ENCODE results near the gene ENTPD1.
A peak's percentile ranks its signal among the peaks of the same experiment; 100 is the strongest.
"Not testable (repeated sequence)": the region's sequence is repeated elsewhere in the genome, so short reads cannot be mapped to it uniquely, and the experiment has no call there.

ENTPD1 gene

DNA sequence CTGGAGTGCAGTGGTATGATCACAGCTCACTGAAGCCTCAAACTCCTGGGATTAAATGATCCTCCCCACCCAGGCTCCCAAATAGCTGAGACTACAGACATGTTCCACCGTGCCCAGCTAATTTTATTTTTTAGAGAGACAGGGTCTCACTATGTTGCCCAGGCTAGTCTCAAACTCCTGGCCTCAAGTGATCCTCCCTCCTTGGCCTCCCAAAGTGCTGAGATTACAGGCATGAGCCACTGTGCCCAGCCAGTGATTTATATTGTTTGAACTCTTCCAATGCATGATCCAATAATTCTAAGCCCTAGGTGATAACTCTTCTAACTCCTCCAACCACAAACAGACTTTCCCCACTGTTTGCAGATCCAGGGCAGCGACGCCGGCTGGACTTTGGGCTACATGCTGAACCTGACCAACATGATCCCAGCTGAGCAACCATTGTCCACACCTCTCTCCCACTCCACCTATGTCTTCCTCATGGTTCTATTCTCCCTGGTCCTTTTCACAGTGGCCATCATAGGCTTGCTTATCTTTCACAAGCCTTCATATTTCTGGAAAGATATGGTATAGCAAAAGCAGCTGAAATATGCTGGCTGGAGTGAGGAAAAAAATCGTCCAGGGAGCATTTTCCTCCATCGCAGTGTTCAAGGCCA is 110.0 kb downstream of the ENTPD1 start:
- no peak for DNase-seq (ENCODE audit: low spot score)

DNA sequence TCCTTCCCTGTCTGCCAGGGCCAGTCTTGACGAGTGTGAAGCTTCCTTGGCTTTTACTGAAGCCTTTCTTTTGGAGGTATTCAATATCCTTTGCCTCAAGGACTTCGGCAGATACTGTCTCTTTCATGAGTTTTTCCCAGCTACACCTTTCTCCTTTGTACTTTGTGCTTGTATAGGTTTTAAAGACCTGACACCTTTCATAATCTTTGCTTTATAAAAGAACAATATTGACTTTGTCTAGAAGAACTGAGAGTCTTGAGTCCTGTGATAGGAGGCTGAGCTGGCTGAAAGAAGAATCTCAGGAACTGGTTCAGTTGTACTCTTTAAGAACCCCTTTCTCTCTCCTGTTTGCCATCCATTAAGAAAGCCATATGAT is 110.5 kb downstream of the ENTPD1 start:
- no peak for DNase-seq (ENCODE audit: low spot score)

DNA sequence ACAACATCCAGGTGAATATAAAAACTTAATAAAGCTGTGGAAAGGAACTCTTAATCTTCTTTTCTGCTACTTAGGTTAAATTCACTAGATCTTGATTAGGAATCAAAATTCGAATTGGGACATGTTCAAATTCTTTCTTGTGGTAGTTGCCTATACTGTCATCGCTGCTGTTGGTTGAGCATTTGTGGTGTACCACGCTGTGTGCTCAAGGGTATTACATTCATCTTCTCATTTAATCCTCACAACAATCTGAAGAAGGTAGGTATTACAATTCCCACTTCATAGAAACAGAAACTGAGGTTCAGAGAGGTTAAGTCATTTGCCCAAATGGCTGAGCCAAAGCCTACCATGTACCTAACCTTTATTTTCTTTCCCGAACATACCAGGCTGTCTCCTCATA is 111.9 kb downstream of the ENTPD1 start:
- no peak for DNase-seq (ENCODE audit: low spot score)

DNA sequence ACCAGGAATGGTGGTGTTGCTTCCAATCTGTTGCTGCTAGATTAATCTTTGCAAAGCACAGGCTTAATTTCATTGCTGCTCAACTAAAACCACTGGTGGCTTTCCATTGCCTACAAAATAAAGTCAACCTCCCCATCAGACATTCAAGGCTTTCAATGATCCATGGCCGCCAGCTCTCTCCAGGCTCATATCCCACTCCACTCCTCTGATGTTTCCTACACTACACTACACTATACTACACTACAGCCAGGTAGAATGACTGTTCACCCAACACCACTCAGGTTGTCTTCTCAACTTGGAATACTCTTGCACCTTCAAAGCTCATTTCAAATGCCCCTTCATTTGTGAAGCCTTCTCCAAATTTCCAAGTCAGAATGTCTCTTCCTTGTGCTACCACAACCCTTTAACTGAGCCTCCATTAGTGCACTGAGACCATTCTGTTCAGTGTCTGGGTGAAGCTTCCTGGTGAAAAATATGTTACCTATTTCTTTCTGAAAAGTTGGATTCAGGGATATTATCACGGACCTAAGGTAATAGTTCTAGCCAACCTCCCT is 116.3 kb downstream of the ENTPD1 start:
- no peak for DNase-seq (ENCODE audit: low spot score)

DNA sequence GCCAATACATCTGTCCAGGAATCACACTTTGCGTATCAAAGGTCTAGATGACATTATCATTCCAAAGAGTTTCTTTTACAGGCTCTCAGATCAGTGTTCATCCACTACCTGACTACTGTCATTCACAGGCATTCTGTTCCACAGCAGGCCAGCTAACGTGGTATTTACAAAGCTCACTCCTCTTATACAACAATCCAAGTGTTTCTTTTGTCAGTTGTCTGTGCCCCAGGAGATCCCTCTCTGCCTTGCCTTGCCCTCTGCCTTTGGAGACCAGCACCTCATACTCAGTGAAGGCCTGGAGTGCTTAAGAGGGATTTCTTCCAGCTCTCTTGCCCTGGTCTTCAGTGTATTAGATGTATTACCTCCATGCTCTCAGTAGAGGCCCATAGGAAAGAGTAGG is 117.2 kb downstream of the ENTPD1 start:
- DNase-seq (ENCODE audit: low spot score): no peak

DNA sequence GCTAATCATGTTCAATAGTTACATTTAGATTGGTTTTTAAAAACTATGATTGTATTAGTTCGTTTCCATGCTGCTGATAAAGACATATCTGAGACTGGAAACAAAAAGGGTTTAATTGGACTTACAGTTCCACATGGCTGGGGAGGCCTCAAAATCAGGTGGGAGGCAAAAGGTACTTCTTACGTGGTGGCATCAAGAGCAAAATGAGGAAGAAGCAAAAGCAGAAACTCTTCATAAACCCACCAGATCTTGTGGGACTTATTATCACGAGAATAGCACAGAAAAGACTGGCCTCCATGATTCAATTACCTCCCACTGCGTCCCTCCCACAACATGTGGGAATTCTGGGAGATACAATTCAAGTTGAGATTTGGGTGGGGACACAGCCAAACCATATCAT is 117.7 kb downstream of the ENTPD1 start:
- DNase-seq (ENCODE audit: low spot score): no peak

DNA sequence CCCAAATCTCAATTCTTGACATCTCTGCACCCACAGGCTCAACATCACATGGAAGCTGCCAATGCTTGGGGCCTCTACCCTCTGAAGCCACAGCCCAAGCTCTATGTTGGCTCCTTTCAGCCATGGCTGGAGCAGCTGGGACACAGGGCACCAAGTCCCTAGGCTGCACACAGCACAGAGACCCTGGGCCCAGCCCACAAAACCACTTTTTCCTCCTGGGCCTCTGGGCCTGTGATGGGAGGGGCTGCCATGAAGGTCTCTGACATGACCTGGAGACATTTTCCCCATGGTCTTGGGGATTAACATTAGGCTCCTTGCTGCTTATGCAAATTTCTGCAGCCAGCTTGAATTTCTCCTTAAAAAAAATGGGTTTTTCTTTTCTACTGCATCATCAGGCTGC is 118.8 kb downstream of the ENTPD1 start:
- DNase-seq (ENCODE audit: low spot score): not testable (repeated sequence)

DNA sequence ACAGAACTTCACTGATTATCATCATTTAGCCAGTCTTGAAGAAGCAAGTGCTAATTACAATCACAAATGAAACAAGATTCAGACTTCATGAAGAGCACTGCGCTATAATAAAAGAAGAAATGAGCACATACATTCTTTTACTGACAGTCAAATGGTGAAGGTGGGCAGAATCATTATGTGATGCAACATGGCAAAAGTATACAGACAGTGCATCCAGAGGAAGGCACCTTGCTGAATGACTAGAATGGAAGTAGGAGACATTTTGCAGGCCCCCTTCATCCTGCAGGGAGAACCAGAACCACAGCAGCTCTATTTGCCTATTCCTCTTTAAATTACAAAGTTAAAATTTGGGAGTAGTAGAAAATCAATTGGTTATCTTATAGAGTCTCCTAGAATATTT is 120.8 kb downstream of the ENTPD1 start:
- DNase-seq (ENCODE audit: low spot score): no peak

DNA sequence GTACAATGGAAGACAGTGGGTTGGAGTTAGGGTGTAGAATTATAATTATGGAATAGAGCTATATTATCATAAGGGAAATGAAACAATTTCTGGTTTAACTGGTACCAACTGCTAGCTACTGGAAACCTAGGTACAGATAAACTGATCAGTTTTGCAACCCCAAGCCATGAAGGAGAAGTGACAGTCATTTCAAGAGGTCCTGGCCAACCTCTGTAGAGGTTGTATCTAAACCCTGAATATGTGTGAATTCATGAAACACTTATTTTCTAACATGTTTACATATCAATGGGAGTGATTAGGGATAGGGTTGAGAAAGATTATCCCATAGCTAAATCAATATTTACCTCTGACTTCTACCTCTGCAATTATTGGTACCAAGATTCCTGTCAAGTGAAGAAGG is 121.9 kb downstream of the ENTPD1 start:
- DNase-seq (ENCODE audit: low spot score): no peak

DNA sequence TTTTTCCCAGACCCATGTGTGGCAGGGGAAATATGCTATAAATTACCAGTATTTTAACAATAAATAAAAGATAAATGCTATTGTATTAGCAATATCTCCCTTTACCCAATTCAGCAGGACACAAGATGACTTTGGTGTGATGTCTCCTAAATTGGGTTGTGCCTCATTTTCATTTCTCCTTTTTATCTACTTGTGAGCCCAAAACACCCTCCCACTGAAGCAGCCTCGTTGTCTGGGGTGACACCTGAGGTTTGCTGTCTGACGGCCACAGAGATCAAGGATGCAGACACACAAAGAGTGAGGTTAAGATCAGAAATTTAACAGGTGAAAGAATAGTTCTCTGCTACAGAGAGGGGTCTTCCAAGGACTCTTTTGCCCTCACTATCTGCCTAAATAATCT is 124.7 kb downstream of the ENTPD1 start:
- no peak for DNase-seq (ENCODE audit: low spot score)

DNA sequence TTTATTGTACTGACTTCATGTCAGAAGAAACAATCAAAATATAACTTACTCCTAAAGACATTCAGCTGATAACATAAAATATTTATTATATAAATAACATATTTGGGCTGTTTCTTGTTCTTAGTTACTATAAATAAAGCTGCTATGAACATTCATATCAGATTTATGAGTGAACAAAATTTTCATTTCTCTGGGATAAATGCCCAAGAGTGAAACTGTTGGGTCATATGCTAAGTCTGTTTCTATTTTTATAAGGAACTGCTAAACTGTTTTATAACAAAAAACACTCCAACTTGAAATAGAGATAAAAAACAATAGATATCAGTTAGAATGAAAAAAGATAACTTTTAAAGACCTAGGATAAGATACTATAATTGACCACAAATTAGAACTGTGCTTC is 125.4 kb downstream of the ENTPD1 start:
- no peak for DNase-seq (ENCODE audit: low spot score)

DNA sequence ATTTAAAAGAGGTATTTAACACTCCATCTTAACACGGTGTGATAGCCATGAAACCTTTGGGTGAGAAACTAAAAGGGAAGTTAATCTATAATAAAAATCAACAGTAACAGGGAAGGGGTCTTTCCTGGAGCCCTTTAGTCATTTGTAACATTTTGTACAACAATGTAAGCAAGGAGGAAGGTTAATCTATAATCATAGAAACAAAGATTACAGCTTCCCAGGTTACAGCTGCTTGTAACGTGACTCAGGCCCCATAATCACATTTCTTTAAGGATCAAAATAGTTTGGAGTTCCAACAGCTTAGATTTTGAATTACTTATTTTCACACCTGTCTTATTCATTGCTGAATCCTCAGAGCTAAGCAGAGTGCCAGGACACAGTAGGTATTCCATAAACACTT is 133.9 kb downstream of the ENTPD1 start:
- no peak for DNase-seq (ENCODE audit: low spot score)

DNA sequence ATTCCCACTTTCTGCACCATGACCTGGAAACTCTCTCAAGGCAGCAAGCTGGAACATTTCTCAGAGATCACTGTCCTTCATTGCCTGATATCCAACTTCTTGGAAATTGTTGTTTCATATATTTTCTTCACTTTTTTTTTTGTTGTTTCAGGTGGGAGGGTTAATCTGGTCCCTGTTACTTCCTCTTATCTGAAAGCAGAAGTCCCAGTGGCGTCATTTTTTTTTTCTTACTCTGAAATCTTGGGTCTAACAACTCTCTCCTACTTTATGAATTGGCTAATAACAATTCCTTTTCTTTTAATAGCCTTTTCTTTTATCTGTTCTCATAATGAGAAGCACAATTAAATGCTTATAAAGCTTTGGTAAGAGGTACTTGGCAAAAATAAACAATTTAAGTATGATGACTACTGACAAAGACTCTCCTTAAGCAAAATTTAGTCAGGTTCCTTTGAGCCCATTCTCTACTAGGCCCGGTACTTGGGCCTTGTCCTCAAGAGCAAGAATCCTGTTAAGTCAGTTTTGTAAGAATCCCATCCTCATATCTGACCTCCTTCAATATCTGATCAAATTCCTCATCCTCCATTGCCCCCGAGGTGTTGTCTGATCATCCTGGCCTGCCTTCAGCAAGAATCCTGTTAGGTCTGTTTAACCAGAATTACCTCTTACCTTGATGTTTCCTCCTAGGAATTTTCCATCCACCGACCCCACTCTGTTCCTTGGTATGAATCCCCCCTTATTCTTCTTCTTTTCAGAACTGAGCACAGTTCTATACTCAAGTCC is 140.3 kb downstream of the ENTPD1 start:
- peak; percentile 28 for DNase-seq (ENCODE audit: low spot score)

DNA sequence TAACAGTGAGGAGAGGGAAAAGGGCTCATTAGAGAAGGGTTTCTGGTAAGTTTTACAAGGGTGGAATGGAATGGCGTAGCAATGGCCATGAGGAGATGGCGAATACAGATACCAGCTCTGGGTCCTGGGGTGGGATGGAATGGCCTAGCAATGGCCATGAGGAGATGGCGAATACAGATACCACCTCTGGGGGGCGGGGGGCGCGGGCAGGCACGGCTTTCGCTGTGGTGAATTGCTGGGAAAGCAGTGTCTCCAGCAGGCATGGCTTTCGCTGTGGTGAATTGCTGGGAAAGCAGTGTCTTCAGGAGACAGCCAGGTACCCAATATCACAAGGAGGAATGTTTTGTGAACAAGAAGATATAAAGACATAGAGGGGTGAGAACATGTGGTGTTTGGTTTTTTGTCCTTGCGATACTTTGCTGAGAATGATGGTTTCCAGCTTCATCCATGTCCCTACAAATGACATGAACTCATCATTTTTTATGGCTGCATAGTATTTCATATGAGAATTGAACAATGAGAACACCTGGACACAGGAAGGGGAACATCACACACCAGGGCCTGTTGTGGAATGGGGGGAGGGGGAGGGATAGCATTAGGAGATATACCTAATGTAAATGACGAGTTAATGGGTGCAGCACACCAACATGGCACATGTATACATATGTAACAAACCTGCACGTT is 150.1 kb downstream of the ENTPD1 start:
- DNase-seq (ENCODE audit: low spot score): not testable (repeated sequence)

DNA sequence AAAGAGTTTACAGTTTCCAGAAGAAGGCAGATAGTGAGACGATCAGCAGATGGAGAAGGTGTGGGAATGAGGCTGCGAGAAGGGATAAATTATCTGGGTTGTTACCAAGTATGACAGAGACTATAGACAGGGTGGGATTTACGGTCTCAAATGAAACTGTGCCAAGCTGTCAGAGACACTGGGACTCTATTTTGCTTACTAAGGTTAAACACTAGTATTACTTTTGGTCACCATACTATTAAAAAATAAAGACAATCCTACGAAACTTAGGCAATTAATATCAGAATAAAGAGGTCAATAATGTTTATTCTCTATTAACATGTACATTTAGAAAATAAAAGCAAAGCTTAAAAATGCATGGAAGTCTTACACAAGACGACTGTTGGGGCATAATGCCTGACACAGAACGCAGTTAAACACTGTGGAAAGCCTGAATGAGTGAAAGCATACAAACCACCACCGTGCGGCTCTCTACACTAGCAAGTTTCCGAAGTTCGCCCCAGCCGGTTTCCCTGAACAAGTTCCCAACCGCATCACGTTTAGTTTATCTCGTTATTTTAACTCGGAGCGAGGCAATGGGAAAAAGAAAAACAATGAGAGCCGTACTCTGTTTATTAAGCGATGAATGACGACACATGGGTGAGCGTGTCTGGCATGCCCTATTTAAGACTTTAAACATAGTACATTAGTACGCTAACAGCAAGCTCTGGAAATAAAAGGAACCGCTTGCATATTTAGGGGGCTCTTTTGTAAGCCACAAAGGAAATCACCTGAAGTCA is 150.9 kb downstream of the ENTPD1 start:
- peak; percentile 36 for DNase-seq (ENCODE audit: low spot score)

DNA sequence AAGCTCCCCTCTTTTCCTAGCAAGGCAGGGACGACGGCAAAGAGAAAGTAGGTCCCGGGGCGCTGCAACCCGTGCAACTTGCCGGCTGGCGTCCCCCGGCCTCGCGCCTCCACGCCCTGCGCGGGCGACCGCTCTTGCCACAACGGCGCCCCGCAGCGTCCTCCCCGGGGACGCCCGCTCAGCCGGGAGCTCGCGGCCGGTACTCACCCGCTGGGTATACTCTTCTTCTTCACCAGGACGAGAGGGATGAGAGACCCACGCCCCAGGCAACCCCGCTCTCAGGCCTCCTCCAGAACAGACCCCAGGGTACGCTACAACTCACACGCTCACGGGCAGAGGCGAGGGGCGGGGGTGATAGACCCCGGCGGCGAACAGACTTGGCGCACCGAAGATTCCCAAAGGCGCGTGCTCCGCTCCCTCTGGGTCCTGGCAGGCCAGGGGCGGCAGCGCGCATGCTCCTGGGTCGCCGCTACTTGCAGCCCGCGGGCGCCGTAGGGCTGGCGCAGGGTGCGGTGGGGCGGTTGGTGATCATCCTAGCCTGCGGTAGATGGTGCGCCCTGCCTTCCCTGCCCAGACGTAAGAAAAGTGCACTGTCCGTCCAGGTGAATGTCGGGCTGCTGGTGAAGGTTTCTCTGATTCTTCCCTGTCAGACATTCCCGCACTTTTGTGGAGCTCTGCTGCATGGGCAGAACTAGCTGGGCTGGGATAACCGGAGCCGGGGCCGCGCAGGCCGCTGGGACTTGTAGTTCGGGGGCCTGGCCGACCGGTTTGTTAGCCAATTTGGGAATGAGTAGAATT is 151.7 kb downstream of the ENTPD1 start, which contains the start of gene CC2D2B:
Gene CC2D2B (plus strand): TSS at position 520 of the 798 bp plus-strand sequence. CDS start 3,349 bp downstream, outside the sequence.
- peak; percentile 22 for DNase-seq (ENCODE audit: low spot score)

DNA sequence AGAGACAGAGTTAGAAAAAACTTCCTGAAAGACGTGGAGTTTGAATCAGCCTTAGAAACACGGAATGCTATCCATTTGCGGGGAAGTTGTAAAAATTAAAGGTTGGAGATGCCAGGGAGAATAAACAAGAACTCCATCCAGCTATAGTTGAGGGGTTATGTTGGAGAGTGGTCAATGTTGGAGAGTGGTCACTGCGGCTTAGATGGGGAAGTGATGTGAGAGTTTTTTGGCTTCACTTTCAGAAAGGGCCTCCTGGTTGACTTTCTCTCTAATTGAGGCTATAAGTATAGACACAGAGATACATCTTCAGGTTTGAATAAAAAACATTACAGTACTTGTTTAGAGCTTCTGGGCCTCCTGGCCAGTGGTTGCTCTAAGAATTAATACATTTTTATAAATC is 152.5 kb downstream of the ENTPD1 start:
- DNase-seq (ENCODE audit: low spot score): no peak

DNA sequence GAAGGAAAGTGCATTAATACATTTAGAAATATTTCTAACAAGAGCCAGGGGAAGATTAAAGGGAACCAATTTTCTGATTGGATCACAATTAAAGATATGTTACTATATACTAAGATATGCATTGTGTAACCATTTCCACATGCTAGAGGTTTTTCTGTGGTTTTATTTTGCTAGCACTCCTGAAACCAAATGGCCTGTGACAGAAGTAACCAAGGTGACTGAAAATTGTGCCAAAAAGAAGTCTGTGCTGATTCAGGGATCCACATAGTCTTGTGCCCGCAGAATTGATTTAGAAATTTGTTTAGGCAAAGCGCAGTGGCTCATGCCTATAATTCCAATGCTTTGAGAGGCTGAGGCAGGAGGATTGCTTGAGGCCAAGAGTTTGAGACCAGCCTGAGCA is 153.6 kb downstream of the ENTPD1 start:
- DNase-seq (ENCODE audit: low spot score): no peak

DNA sequence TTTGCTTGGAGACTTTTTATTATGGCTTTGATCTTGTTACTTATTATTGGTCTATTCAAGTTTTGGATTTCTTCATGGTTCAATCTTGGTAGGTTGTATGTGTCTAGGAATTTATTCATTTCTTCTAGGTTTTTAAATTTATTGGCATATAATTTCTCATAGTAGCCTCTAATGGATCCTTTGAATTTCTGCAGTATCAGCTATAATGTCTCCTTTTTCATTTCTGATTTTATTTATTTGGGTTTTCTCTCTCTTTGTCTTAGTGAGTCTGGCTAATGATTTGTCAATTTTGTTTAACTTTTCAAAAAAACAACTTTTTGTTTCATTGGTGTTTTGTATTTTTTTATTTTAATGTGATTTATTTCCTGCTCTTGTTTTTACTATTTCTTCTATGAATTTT is 160.1 kb downstream of the ENTPD1 start:
- not testable (repeated sequence) for DNase-seq (ENCODE audit: low spot score)

Measured in NAMALWA (cell line).